ENCODE measurements around the gene LALBA.
"Not testable (repeated sequence)": the region's sequence is repeated elsewhere in the genome, so short reads cannot be mapped to it uniquely, and the experiment has no call there.

LALBA gene

DNA sequence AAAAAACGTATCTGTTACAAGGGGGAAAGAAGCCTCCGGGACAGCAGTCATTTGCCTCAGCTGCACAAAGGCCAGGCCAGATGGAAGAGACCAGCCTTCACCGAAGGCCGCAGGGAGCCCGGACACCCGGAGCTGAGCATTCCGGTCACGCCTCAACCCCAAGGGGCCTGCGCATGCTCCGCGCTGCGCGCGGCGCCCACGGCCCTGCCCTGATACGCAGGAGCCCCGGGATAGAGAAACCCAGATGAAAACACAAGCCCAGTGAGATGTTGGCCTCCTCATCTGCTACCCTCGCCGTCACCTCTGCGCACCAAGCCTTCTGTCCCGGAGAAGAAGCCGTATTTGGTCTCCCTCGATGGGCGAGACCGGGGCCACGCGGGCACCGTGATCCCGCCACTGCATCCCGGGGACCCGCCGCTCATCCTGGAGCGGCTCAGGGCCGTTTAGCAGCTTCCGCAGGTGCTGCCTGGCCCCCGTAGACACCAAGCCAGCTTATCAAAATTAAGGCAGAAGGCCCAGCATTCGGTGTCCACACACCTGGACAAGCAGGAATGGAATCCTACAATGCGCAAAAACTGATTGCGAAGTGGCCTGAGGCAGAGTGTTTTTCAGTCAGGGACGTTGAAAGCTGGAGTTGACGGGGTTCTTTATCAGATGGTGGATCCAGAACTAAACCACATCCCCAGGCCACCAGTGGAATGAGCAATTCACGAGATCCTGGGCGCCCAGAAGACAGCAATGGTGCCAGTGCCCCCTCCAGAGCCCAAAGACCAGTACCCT, 41.8 kb downstream of the LALBA start:
- no peak for DNase-seq

DNA sequence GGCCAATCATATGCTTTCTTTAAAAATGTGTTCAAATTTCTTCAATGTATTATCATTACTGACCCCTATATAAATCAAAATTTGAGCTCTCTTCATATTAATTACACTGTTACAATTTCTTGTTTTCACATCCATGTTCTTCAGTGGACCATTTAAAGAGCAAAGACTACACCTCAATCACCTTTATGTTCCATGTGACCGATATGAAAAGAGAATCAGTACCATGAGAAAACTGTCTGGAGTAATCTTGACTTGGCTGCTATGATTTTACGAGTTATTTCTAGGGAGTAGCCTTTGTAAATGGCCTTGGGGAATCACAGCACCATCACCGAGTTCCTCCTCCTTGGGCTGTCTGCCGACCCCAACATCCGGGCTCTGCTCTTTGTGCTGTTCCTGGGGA, 44.5 kb downstream of the LALBA start, which contains the start of gene OR8S1:
OR8S1 (plus strand) TSS at position 301 of the 400 bp plus-strand sequence; CDS start at position 301, 0 bp downstream.
- DNase-seq: no peak

DNA sequence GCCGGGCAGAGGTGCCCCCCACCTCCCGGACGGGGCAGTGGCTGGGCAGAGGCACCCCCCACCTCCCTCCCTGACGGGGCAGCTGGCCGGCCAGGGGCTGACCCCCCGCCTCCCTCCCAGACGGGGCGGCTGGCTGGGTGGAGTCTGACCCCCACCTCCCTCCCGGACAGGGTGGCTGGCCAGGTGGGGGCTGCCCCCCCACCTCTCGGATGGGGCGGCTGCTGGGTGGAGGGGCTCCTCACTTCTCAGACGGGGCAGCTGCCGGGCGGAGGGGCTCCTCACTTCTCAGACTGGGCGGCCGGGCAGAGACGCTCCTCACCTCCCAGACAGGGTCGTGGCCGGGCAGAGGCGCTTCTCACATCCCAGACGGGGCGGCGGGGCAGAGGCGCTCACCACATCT, 49.5 kb downstream of the LALBA start:
- DNase-seq: not testable (repeated sequence)
